GM19193 (cell line): ENCODE measurements around the gene XK.

Experiments used
- POLR2A ChIP-seq: IDR thresholded peaks from 4 replicates; pipeline ENCODE4 v1.6.1; 2011; ENCODE audit not compliant: insufficient read depth, insufficient read length; ENCODE audit errors: extremely low read depth

XK gene

GRCh38 chrX:37716602-37717001, 31.0 kb downstream of the XK start:
- no peak for TF ChIP-seq POLR2A

- TF ChIP-seq POLR2A, result no peak
Measured at GRCh38 chrX:37717708-37718107, 32.1 kb downstream of the XK start.

GRCh38 chrX:37722595-37722994, 37.0 kb downstream of the XK start:
- no peak for TF ChIP-seq POLR2A

- no peak for TF ChIP-seq POLR2A
Measured at GRCh38 chrX:37726346-37726745, 40.8 kb downstream of the XK start.

GRCh38 chrX:37745354-37745753, 59.8 kb downstream of the XK start:
- no peak for TF ChIP-seq POLR2A

- no peak for TF ChIP-seq POLR2A
Measured at GRCh38 chrX:37745835-37746217, 60.2 kb downstream of the XK start.

GRCh38 chrX:37746218-37746941, 60.8 kb downstream of the XK start:
- TF ChIP-seq POLR2A, result no peak

- no peak for TF ChIP-seq POLR2A
Measured at GRCh38 chrX:37746951-37747350, 61.4 kb downstream of the XK start.

- no peak for TF ChIP-seq POLR2A
Measured at GRCh38 chrX:37752281-37752680, 66.7 kb downstream of the XK start.

- no peak for TF ChIP-seq POLR2A
Measured at GRCh38 chrX:37752936-37753335, 67.3 kb downstream of the XK start.

- no peak for TF ChIP-seq POLR2A
Measured at GRCh38 chrX:37753384-37753783, 67.8 kb downstream of the XK start.

- no peak for TF ChIP-seq POLR2A
Measured at GRCh38 chrX:37754516-37754915, 68.9 kb downstream of the XK start.

- no peak for TF ChIP-seq POLR2A
Measured at GRCh38 chrX:37755025-37755424, 69.4 kb downstream of the XK start.

GRCh38 chrX:37757082-37757481, 71.5 kb downstream of the XK start:
- no peak for TF ChIP-seq POLR2A

GRCh38 chrX:37759351-37759750, 73.8 kb downstream of the XK start:
- TF ChIP-seq POLR2A, result no peak

GRCh38 chrX:37759878-37760418, 74.4 kb downstream of the XK start:
- TF ChIP-seq POLR2A, result no peak

- TF ChIP-seq POLR2A, result no peak
Measured at GRCh38 chrX:37763400-37763799, 77.8 kb downstream of the XK start.

- no peak for TF ChIP-seq POLR2A
Measured at GRCh38 chrX:37765507-37765906, 79.9 kb downstream of the XK start.

GRCh38 chrX:37767430-37767829, 81.8 kb downstream of the XK start:
- TF ChIP-seq POLR2A, result no peak
